Prostate gland (tissue), 2 donors: ENCODE measurements around the gene DCTN3.

Source experiments
- CTCF ChIP-seq, 4 experiments: fragments of 200-600 bp in 2 of 4; fragments of 450-650 bp in 2 of 4; sonication (generic) in 2 of 4; IDR thresholded peaks; 1 replicate in 3 of 4; 2 replicates in 1 of 4; pipeline ENCODE4 v1.5.1; 2016 to 2019; ENCODE audit warnings: antibody characterized with exemption in 4 of 4, mild to moderate bottlenecking in 2 of 4, moderate library complexity in 2 of 4
- POLR2A ChIP-seq: fragments of 450-650 bp; IDR thresholded peaks from one replicate; pipeline ENCODE4 v1.6.1; 2016; ENCODE audit warnings: antibody characterized with exemption, mild to moderate bottlenecking
- POLR2AphosphoS5 ChIP-seq: sonication (generic); formaldehyde crosslinking; IDR thresholded peaks from one replicate; pipeline ENCODE4 v1.6.1; 2017; ENCODE audit warnings: antibody characterized with exemption

- TF ChIP-seq POLR2A (no peak), POLR2AphosphoS5 (no peak), CTCF (IDR thresholded peaks at IDR 0.05) (no peak)
These were observed 42.4 kb upstream of the DCTN3 start, which contains the start of gene CCL27 for GRCh38 chr9:34662526-34663302.
